Suppressor macrophage treated with lipopolysaccharide for 1 hour (primary cell): ENCODE data around the gene BUD13.

Source experiments
- DNase-seq, 3 donors: peaks; one replicate each; pipeline ENCODE4 v3.0.0-alpha.2; 2020 to 2022

Gene BUD13

DNA sequence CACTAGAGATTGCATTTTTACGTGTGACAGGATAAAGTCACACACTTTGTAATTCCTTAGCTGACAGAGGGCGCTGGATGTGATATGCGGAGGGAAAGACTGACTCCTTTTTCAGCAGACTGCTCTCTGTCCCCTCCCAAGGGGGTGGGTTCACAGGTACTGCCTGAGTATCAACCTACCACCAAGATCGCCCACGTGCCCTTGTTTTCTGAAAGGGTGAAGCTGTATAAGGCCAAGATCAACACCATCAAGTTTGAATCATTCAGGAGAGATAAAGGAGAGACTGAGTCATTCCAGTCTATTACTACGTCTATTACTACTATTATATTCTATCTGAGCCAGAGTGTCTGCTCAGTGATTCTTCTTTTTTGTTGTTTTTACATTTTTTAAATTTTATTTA lies 30.7 kb downstream of the BUD13 start:
- DNase-seq: no peak

DNA sequence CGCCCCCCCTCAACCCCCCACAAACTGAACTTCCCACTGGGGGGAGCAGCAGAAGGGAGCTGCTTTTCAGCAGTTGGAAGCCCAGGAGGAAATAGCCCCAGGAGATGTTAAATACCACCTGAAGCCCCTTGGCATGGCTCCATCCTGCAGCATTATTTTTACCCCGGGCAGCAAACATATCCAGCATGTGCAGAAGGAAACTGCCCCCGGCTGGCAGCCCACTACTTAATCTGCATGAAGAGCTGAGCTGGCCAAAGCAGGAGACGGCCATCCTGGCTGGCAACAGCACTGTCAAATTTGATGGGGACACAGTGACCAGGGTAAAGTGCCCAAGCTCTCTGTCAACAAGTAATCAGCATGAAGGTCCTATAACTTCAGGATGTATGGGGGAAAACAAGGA lies 32.0 kb downstream of the BUD13 start:
- DNase-seq: no peak

DNA sequence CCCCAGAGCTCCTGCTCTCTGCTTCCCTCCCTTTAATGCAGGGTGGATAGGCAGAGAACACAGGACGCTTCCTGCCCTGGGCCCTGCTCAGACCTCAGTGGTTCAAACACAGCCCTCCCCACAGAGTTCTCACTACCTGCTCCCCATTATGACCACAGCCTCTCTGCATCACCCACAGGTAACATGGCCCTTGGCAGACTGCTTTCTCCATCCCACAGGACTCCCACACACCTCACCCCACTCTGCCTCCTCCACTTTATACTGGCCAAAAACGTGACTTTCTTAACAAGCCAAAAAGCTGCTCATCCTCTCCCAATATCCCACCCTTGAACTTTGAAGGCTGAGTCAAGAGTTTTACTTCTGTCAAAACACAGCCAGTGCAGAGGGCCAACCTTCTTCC lies 33.8 kb downstream of the BUD13 start:
- DNase-seq: no peak

DNA sequence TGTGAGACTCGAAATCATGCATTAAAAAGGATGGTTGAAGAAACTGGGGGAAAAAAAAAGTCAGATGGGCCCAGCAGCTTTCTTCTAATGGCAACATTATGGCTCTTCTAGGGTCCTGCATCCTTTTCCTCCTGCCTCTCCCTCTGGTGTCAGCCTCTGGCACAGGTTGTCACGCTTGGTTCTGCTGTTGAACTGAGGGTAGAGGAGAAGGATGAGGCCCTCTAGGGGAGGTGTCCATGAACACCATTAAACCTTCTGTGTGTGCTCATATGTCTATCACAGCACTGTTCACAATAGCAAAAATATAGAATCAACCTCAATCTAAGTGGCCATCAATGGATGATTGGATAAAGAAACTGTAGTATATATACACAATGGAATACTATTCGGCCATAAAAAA lies 36.0 kb downstream of the BUD13 start:
- peak in 1 of 3 donors; percentile 8 for DNase-seq

DNA sequence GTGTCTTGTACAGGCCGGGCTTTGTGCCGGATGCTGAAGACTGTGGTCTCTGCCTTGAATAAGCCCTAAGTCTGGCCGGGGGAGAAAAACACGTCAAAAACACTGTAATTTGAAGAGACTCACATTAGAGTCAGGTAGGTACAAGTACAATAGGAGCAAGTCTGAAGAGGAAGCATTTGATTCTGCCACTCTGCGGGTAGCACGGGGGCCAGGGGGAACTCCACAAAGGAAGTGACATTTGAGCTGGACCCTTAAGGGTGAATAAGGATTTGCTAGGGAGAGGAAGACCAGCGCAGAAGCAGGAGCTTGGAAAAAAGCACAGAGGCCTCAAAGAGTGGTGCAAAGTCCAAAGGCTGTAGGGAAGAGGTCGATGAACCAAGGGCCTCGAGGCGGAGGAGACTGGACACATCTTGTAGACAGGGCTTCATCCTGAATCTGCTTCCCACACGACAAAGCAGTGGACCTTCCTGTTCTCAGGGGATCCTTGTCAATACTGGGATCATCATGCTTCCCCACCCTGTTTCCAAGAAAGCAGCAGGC lies 38.7 kb downstream of the BUD13 start:
- DNase-seq: peak; percentile 61 to 65 (median 64)

DNA sequence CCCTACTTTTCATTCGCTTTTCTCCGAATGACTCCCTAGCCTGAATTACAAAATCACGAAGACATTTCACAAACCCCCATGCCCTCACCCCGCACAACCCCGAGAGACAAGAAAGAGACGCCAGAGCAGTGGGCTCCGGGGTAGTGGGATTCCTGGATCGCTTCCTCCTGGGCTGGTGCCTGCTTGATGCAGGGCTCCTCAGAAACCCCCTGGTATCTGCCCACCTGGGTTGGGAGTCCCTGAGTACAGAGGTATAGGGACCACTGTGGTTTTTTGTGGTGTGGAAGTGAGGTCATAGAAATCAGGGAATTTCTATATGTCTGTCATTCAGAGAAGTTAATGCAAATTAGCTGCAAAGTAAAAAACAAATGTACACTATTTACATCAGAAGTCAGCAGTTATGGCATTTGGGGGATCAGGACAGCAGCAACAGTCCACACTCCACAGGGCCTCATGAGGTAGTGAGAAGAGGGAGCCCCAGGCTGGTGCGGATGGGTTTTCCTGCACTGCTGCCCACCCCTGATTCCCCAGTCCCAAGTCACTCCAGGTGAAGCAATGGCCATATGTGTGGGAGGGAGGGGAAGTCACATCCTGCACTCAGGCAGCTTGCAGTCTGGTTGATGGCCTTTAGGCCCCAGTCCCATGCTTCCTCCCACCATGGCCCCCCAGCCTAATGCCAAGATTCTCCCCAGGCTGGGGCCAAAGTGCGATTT lies 39.6 kb downstream of the BUD13 start:
- peak; percentile 11 to 31 (median 12) for DNase-seq

DNA sequence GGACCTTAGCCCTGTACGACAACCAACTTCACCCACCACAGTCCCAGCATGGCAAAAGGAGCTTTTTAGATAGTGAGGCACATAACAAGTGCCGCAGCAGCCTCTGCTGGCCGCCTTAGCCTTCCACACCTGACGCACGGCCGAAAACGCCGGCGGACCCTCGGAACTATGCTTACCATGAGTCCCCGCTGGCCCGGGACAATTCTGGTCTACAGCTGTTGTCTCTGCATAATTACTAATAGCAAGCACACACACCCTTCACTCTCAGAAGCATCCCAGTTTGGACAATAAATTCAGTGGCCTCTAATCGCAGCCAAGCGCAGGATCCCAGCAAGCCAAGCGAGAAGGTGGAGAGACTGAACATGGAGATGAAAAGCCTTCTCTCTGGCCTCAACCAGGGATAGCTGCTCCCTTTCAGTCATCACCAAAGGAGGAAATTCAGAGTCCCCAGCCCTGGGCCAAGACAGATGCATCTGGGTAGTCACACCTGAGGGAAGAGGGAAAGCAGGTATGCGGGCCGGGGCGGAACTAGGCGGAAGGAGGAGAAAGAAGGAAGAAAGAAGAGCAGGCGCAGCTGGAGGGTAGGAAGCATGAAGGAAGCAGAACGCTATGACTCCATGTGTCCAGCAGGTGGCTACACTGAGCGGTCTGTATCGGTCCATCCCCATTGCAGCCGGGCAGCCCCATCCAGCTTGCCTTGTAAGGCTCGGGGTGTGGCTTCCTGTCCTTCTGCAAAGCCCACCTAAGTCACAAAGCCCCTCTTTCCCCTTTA lies 40.3 kb downstream of the BUD13 start:
- peak; percentile 72 to 80 (median 80) for DNase-seq

DNA sequence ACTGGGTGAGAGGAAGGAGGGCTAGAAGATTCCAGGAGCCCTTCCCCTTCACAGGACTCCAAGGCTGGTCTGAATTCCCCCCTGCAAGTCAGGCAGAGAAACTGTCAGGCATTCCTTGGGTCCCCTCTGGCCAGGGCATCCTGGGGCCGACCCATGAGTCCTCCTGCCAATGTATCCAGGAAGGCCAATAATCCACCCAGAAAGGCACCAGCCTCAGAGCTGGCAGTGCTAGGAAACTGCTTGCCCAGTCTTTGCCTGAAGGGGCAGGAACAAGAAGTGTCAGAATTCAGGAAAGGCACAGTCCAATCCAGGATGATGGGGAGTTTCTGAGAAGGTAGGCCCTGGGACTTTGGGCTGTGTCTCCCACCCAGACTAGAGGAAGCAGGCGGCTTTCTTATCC lies 41.0 kb downstream of the BUD13 start:
- DNase-seq: no peak

DNA sequence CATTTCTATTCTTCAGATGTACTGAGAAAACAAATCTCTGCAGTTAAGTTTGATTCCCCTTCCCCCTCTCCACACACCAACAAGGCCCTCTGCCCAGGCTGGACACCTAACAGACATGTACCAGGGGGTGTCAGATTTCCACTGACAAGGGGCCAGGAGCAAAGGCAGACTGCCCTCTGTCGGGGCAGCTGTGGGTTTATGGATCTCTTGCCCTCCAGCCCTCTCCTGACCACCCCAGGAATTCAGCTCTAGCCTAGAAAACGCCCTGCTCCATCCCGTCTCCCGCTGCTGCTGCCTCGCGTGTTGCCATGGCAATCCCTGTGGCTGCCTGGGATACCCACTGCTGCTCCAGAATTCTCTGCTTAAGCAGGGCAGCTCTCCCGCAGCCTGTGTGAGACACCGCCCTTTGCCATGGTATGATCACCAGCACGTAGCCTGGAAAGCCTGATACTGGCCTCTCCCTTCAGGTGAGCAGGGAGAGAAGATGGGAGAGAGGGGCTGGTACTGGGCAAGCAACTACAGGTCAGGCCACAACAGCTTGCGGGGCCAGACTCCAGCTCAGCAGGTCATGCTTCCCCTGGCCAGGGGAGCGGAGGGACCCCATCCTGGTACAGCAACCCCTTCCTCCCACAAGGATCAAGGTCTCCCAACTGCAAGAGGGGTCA lies 41.6 kb downstream of the BUD13 start:
- DNase-seq: no peak

DNA sequence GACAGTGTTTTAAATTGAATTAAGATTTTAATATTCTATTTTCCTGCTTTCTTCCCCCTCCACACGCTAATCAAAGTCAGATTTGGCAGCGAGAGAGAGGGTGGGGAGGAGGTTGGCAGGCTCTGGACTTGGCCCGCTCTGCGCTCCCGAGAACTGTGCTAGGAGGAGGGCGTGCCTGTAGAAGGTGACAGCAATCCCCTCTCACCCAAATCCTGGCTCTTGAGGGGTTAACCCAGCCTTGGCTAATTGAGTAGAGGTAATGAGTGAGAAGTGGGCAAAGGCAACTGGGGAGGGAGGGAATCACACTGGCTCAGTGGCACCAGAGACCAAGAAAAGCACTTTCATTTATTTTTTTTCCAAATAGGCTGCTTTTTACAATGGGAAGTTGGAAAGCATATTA lies 42.2 kb downstream of the BUD13 start:
- DNase-seq: no peak

DNA sequence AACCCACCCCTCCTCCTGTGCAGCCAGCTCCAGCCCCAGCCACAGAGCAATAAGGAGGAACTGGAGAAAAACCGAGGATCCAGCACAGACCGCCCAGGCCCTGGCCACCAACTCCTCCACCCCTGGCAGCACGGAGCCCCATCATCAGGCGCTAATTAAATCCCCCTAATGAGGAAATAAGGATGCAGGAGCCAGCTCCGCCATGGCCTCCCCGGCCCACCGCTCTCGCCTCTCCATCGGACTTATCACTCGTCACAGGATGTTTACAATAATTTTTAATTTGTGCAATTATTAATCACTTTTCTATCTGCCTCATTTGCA lies 42.6 kb downstream of the BUD13 start:
- DNase-seq: no peak

DNA sequence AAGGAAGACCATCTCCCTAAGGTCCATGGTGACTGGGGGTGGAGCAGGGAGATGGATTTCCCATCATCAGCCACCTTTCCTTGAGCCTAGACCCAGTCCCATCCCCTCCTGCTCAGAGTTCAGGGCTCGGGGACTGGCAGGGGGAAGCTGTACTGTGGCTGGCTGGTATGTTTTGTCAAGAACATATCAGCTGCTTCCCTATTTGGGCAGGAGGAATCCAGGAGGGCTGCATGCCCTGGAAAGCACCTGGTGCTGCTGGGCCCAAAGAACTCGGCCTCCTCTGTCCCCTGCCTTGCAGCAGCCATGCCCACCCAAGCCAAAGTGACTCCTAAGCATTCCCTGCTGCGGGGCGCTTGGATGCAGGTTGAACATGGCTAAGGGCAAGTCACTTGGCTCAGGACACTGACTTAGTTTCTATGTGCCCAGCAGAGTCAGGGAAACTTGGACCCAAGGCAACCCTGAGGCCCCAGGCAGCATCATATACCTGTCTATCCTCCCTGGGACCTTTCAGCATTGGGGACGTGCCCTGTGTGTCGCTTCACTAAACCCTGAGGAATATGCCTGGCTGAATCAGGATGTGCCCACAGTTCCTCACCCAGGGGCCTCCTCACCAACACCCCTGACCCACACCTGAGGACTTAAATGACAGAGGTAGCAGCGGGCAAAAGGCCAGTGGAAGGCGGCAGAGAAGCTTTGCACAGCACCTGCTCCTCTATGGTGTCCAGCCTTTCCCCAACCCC lies 43.1 kb downstream of the BUD13 start:
- DNase-seq: no peak

DNA sequence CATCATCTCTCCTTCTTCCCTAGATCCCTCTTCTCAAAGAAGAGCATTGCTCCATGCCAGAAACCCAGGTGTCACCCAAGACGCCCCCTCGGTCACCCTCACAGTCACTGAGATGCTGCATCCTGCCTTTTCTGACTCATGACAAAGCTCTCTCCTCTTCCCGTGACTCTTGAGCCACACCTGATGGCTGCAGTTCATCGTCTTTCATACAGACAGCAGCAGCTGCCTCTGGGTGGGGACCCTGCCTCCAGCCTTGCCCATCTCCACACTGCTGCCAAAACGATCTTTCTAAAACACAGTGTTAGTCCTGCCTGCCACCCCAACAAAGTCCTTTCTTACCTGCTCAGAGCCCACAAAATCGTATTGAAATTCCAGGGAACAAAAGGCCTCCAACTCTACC lies 44.8 kb downstream of the BUD13 start:
- DNase-seq: no peak

DNA sequence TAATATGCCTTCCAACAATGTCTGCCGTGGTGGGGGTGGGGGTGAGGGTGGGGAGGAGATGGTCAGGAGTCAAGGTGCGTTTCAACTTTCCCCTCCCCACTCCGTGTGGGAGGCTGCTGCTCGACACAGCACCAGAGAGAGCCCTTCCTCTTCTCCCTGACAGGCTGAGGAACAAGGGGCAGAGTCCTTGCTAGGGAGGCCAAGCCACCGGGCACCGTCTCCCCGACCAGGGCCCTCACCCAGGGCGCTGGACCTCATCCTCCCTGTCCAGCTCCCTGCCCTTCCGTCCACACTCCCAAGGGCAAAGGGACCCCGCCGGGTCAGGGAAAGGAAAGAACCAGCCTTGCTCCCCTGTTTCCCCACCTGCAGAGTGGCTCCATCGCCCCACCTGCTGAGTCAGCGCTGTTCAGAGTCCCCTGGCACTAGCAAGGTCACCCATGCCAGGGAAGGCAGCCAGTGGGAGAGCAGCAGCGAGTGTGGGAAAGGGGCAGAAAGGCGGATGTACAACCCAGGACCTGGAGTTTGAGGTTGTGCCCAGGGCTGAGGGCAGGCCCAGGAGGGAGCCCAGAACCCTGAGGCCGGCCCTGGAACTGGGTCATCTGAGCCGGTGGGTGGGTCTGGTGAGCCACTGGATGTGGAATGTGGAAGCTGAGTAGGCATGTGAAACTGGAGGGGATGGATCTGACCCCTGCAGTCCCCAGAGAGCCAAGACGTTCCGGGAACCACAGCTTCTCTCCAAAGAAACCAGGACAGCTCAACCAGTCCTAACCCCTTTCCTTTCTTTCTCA lies 47.2 kb downstream of the BUD13 start:
- no peak for DNase-seq

DNA sequence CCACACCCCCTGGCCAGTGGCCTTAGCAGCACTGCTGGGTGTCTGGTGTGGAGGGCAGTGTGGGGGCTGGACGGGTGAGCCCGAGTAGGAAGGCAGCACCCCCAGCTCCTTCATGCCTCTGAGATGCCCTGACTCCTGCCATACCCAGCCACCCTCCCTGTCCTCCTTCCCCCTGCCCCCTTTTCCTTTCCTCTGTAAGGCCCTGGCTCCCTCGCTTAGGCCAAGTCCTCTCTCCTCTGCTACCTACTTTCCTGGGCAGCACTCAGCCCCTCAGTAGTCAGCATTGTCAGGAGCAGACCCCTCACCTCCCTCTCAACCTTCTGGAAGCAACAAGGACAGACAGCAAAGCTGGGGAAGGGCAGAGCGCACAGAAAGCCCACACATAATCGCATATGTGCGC lies 48.0 kb downstream of the BUD13 start:
- no peak for DNase-seq

DNA sequence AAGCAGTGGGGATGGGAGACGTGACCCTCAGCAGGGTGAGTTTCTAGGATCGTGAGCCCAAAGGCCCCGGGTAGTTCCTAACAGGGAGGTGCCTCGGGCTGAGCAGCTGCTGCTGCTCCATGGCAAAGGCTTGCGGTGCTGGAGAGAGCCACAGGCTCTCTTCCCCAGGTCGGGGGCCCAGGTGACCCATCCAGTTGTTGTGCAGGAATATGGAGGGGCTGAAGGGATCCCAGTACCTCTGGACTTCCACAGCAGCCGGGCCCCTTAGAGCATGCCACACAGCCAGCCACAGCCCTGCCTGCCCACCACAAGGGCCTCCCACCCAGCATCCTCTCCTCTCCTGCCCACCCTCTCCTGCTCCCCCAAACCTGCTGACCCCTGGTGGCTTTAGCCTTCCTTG lies 49.3 kb downstream of the BUD13 start:
- DNase-seq: no peak

DNA sequence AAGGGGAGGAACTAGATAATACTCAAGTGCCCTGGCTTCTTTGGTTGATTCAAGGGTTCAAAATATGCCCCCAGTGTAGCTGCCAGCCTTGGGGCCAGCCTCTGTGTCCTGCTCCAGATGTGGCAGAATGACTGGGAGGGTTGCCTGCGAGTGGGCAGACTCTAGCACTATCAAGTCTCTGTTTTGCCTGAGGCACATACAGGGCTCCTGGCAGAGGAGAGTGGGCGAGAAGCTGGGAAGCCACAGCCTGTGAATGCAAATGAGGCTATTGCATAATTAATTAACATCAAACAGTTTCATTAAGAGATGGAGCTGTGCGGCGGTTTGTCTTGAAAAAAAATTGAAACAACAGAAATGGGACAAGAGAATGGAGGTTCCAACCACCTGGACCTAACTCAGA lies 50.8 kb downstream of the BUD13 start:
- DNase-seq: no peak

DNA sequence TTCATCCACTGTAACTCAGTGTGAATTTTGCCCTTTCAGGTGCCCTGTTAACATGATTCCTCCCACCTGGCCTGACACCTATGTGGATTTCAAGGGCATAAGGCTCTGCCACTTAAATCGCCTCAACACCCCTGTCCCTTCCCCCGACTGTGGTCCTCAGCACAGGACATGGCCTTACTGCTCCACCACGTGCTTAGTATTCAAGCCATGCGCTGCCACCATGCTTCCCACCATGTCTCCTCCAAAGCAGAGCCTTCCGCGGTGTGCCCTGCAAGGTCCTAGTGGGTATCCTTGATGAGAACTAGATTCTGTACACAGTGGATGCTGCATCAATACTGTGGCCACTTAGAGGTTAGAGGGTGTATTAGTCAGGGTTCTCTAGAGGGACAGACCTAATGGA lies 51.9 kb downstream of the BUD13 start:
- DNase-seq: no peak

DNA sequence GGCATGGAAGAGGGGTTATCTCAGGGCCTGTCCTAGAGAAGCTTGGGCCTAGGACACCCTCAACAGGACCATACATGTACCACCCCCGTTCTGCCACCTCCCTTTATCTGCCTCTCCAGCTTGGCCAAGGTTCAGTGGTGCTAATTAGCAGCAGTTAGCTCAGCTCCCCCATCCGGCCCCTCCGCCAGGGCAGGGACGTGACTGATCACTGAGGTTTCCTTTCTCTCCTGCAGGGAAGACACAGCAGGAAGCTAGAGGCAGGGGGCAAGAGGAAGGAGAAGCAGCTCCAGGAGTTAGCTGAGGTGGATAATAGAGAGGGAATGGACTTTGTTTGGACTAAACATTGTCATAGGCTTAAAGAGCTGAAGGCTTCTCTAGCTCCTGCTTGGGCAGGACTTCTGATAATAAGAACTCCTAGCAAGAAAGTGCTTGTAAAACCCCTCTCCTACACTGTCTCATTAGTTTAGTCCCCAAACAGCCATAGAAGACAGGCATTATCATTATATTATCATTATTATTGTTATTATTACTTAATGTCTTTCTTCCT lies 53.8 kb downstream of the BUD13 start:
- no peak for DNase-seq

DNA sequence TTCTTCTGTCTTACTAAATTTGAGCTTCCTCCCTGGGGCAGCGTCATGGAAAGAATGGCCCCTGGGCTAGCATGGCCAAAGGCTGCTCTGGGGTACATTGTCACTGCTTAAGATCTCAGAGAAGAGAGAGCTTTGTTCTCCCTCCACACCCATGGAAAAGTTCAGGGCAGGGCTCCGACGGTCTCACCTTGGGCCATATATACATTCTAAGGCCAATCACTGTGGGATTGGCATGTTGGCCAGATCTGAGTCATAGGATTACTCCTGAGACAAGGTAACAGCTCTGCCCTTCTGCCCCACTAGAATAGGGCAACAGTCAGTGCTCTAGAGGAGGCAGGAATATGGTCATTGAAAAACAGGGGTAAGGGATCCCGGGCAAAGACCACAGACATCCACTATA lies 56.2 kb downstream of the BUD13 start:
- DNase-seq: no peak

DNA sequence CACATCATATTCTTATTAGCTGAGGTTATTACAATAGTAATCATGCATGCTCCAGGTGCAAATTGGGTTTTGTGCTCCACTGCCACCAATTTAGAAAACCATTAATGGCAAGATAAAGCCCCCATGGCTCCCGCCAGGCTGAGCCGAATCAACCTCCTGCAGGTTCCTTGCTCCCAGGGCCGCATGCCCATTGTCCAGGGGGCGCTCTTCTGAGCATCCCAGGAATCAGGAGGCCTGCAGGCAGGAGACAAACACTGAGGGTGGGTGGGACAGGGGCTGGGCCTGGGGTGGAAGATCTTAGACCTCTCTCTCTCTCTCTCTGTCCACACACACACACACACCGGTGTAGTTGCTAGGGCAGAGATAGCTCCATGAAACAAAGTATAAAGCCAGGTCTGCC lies 57.4 kb downstream of the BUD13 start:
- DNase-seq: no peak

DNA sequence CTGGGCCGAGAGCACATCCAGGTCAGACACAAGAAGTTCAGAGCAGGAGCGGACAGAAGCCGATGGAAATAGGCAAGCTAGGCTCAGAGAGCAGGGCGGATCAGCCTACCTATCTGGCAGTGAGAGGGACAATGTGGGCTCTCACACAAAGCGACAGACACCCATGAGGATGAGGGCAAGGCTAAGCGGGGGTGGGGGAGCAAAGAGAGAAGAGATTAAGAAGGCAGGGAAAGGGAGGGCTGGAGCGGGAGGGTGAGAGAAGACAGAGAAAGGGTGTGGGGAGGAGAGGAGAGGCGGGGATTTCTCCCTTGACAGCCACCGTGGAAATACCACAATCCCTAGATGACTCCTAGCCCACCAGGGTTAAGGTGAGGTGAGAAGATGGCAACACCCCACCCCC lies 57.9 kb downstream of the BUD13 start:
- DNase-seq: no peak
